ENCODE data around the gene SYNPO. TPM values are rescaled to one million over a fixed set of nuclear protein-coding genes. Genes with fewer than 3 reads are reported as not detected.

The SYNPO gene
- total RNA-seq, 4 donors from 2014 or later = 15.5 to 89.4 (median 41.8) TPM

DNA sequence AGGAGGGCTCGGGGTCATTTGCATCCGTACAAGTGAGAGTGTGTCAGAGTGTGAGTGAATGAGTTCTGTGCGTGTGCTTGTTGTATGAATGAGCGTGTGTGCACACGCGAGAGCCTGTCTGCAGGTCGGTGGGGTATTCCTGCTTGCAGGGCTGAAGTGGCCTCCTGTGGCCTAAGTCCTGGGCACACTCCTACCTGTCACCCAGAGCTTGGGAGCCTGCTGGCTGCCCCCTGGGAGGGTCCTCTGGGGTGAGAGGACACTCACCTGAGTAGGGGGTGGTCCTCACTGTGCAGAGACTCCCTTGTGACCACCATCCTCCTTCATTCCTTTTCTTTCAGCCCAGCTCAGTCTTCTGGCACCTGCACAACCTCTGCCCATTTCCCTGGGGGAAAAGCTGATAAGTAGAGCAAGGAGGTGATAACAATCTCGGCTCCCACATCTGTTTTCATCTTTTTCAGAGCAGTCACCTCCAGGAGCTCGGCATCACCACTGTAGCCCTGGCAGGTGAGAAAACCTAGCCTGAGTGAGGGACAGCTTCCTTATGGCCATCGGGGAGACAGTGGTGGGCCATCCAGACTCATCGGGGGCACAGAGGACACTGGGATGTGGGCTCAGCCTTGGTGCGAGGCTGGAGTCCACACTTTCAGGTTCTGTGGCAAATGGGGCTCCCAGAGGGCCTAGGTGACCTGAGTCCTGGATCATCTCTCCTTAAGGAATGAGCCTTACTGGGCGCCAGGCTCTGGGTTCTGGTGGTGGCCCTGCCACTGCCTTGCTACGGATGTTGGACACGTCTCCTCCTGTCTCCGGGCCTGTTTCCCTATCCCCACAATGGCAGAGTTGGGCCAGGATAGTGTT, 38.7 kb upstream of the SYNPO start:
- Histone ChIP-seq H3K4me3 (no peak overlapping the region), H3K36me3 (no peaks in the 10 kb centered on the region), H3K4me1 (peaks cover 7 to 16% (median 9%) of the 10 kb centered on the region in 4 donors), H3K27me3 (no peaks in the 10 kb centered on the region), H3K9me3 (no peaks in the 10 kb centered on the region), H3K27ac (peak overlapping the region in 2 of 4 donors; percentile 16 to 18)
- no peak for DNase-seq
- WGBS, 2 donors (ENCODE audit: low coverage in 1 of 2) = 83% methylated on average over 16 of the region's 16 CpGs; no CpG with 5 or more reads in 1 of the 2 donors
- in situ Hi-C loops (cut with MboI; ENCODE audit: low pct_ligation_motif_present in 1 of 4, low pct_unique_long_range_greater_than_20kb in 1 of 4, low sequenced_read_pairs in 3 of 4) = no loop called here
- no peak for TF ChIP-seq EP300 (IDR thresholded peaks at IDR 0.05; ENCODE audit: low read depth)
- TF ChIP-seq, protein P1, sequence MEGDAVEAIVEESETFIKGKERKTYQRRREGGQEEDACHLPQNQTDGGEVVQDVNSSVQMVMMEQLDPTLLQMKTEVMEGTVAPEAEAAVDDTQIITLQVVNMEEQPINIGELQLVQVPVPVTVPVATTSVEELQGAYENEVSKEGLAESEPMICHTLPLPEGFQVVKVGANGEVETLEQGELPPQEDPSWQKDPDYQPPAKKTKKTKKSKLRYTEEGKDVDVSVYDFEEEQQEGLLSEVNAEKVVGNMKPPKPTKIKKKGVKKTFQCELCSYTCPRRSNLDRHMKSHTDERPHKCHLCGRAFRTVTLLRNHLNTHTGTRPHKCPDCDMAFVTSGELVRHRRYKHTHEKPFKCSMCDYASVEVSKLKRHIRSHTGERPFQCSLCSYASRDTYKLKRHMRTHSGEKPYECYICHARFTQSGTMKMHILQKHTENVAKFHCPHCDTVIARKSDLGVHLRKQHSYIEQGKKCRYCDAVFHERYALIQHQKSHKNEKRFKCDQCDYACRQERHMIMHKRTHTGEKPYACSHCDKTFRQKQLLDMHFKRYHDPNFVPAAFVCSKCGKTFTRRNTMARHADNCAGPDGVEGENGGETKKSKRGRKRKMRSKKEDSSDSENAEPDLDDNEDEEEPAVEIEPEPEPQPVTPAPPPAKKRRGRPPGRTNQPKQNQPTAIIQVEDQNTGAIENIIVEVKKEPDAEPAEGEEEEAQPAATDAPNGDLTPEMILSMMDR (IDR thresholded peaks at IDR 0.05) = no peak
- no peak for TF ChIP-seq POLR2AphosphoS5 (IDR thresholded peaks at IDR 0.05)
- no peak for TF ChIP-seq POLR2A (IDR thresholded peaks at IDR 0.05)
- intact Hi-C loops (cut with DNase I; ENCODE audit: low total_unique reads) = no loop called here

DNA sequence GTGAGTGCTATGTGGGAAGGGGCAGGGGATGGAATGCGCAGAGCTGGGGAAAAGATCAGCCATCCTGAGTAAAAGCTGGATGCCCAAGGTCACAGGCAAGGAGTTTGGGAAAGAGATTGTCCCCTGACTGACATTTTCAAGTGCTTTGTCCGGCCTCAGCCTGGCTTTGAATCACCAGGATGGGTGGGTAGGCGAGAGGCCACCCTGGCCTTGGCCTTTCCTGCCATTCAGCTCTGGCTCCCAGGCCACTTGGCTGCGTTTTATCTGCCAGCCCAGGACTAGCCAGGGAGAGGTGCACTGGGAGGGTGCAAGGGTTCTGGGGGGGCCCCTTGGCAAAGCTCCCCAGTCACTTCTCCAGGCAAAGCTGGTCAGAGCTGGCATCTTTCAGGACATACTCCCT, 37.4 kb upstream of the SYNPO start:
- no peaks in the 10 kb centered on the region for H3K27me3 ChIP-seq
- H3K27ac ChIP-seq = no peak overlapping the region
- H3K4me1 ChIP-seq = peaks cover 7 to 16% (median 9%) of the 10 kb centered on the region in 4 donors
- H3K4me3 ChIP-seq = no peak overlapping the region
- in situ Hi-C loops (cut with MboI; ENCODE audit: low pct_ligation_motif_present in 1 of 4, low pct_unique_long_range_greater_than_20kb in 1 of 4, low sequenced_read_pairs in 3 of 4) = no loop called here
- TF ChIP-seq POLR2A (IDR thresholded peaks at IDR 0.05) = no peak
- no peak for TF ChIP-seq EP300 (IDR thresholded peaks at IDR 0.05; ENCODE audit: low read depth)
- TF ChIP-seq, protein P1 (IDR thresholded peaks at IDR 0.05) = no peak
- no peak for TF ChIP-seq POLR2AphosphoS5 (IDR thresholded peaks at IDR 0.05)
- 69 to 80% methylated on average over 1 to 4 of the region's 4 CpGs for WGBS, 2 donors (ENCODE audit: low coverage in 1 of 2)
- DNase-seq = no peak
- H3K9me3 ChIP-seq = no peaks in the 10 kb centered on the region
- H3K36me3 ChIP-seq = no peaks in the 10 kb centered on the region
- intact Hi-C loops (cut with DNase I; ENCODE audit: low total_unique reads) = no loop called here

DNA sequence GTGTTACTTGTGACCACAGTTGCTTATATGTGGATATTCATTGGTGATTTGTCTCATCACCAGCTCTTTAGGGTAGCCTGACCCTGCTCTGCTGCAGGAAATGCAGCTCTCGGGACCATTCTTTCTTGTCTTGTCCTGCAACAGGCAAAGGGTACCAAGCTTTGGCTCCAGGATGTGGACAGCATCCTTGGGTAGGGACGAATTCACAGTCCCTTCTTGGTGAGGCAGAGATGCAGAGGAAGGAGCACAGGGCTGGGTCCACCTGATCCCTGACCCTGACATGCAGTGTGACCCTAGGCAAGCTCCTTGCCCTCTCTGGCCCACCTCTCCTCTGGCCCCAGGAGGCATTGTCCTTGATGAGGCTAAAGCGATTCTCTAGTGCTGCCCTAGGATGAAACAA, 37.0 kb upstream of the SYNPO start:
- Histone ChIP-seq H3K4me3 (no peak overlapping the region), H3K4me1 (peaks cover 7 to 16% (median 9%) of the 10 kb centered on the region in 4 donors), H3K27ac (no peak overlapping the region), H3K27me3 (no peaks in the 10 kb centered on the region), H3K36me3 (no peaks in the 10 kb centered on the region), H3K9me3 (no peaks in the 10 kb centered on the region)
- 81% methylated on average over 3 of the region's 3 CpGs; no CpG with 5 or more reads in 1 of the 2 donors for WGBS, 2 donors (ENCODE audit: low coverage in 1 of 2)
- intact Hi-C loops (cut with DNase I; ENCODE audit: low total_unique reads) (no loop called here), in situ Hi-C loops (cut with MboI; ENCODE audit: low pct_ligation_motif_present in 1 of 4, low pct_unique_long_range_greater_than_20kb in 1 of 4, low sequenced_read_pairs in 3 of 4) (no loop called here)
- DNase-seq = no peak
- TF ChIP-seq EP300 (IDR thresholded peaks at IDR 0.05; ENCODE audit: low read depth) (no peak), POLR2AphosphoS5 (IDR thresholded peaks at IDR 0.05) (no peak), POLR2A (IDR thresholded peaks at IDR 0.05) (no peak)
- TF ChIP-seq, protein P1 (IDR thresholded peaks at IDR 0.05) = no peak

DNA sequence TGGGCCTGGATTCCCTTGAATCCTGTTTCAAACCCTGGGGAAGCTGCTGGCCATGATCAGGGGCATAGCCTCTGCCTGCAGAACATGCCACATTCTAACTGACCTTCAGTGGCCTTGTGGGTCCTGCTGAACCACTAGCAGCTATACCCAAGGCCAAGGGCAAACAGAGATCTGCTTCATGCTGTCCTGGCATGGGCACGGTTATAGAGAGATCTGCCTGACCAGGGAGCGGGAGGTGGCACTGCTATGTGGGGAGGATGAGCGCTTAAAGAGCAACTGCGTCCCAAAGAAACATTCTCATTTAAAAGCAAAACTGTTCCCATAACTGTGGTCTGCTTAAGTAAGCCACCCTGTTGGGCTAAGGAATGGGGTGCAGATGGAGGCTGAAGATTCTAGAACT, 36.5 kb upstream of the SYNPO start:
- H3K4me3 ChIP-seq = no peak overlapping the region
- no peak for DNase-seq
- in situ Hi-C loops (cut with MboI; ENCODE audit: low pct_ligation_motif_present in 1 of 4, low pct_unique_long_range_greater_than_20kb in 1 of 4, low sequenced_read_pairs in 3 of 4) = no loop called here
- no peak for TF ChIP-seq EP300 (IDR thresholded peaks at IDR 0.05; ENCODE audit: low read depth)
- TF ChIP-seq, protein P1 (IDR thresholded peaks at IDR 0.05) = no peak
- TF ChIP-seq POLR2AphosphoS5 (IDR thresholded peaks at IDR 0.05) = no peak
- TF ChIP-seq POLR2A (IDR thresholded peaks at IDR 0.05) = no peak
- H3K9me3 ChIP-seq = no peaks in the 10 kb centered on the region
- WGBS, 2 donors (ENCODE audit: low coverage in 1 of 2) = 98 to 100% methylated on average over 4 of the region's 4 CpGs
- intact Hi-C loops (cut with DNase I; ENCODE audit: low total_unique reads) = no loop called here
- peaks cover 7 to 16% (median 9%) of the 10 kb centered on the region in 4 donors for H3K4me1 ChIP-seq
- H3K36me3 ChIP-seq = no peaks in the 10 kb centered on the region
- H3K27ac ChIP-seq = no peak overlapping the region
- H3K27me3 ChIP-seq = no peaks in the 10 kb centered on the region

Data from transverse colon (tissue), 4 donors.